ENCODE data around the gene GYG1.
A peak's percentile ranks its signal among the peaks of the same experiment; 100 is the strongest.

Gene GYG1

DNA sequence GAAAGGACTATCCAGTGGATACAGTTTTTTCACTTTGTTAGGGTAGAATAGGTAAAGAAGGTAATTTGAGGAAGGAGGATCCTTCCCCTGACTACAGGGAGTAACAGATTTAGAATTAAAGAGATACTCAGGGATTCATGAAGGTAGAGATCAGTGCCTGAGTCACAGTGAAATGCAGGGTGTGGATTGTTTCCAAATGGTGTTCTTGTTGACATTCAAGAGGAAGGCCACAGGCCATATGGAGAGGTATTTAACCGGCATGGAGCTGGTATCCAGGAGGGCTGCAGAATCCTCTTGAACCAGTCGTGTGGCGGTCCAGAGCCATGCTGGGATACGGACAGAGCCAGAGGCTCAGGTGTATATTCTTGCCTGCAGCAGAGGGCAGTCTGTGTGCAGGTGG lies 28.2 kb downstream of the GYG1 start:
- no peak for DNase-seq

- DNase-seq, result no peak
Measured at GRCh38 chr3:149020196-149020838, 29.0 kb downstream of the GYG1 start.

GRCh38 chr3:149020839-149021252 lies 29.5 kb downstream of the GYG1 start:
- peak; percentile 51 for DNase-seq

GRCh38 chr3:149021830-149022229 lies 30.5 kb downstream of the GYG1 start:
- no peak for DNase-seq

- no peak for DNase-seq
Measured at GRCh38 chr3:149023951-149024350, 32.6 kb downstream of the GYG1 start.

DNA sequence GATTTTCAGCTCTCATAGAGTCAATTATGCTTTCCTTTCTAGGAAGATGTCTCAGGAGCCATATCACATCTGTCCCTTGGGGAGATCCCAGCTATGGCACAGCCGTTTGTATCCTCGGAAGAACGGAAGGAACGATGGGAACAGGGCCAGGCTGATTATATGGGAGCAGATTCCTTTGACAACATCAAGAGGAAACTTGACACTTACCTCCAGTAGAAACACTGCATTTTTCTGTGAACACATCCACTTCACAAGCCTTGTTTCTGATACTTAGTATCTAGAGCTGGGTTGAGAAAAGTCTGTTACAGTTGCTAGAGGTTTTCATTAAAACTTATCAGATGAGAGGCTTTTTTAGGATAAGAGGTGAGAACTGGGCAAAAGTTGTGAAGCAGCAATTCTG lies 35.4 kb downstream of the GYG1 start:
- no peak for DNase-seq

- no peak for DNase-seq
Measured at GRCh38 chr3:149031096-149031495, 39.8 kb downstream of the GYG1 start.

- DNase-seq, result no peak
Measured at GRCh38 chr3:149037684-149038083, 46.3 kb downstream of the GYG1 start.

GRCh38 chr3:149038322-149038721 lies 47.0 kb downstream of the GYG1 start:
- DNase-seq, result no peak

GRCh38 chr3:149042789-149043386 lies 51.5 kb downstream of the GYG1 start:
- DNase-seq, result no peak

DNA sequence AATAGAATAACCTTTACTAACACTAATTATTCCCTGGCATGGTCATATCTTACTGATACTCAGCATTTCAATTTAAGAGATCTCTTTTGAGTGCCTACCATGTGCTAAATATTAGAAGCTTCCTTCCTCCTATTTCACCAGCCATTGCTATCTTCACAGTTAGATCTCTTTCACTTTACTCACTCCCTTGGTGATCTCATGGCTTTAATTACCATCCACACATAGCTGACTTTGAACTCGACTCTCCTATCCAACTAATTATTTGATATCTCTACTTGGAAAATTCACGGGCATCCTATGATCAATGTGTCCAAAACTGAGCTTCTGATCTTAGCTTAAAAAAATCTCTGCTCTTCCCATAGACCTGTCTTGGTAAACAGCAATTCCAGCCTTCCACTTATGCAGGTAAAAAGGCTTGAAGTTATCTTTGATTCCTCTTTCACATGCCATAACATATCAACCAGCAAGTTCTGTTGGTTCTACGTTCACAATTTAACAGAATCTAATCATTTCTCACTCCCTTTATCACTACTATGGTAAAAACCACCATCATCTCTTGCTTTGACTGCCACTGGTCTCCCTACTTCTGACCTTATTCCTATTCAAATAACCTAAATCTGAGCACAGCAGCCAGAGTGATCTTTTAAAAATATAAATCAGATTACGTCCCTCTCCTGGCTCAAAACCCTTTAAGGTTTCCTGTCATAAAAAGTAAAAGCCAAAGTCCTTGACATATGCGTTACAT lies 53.2 kb downstream of the GYG1 start:
- no peak for DNase-seq

DNA sequence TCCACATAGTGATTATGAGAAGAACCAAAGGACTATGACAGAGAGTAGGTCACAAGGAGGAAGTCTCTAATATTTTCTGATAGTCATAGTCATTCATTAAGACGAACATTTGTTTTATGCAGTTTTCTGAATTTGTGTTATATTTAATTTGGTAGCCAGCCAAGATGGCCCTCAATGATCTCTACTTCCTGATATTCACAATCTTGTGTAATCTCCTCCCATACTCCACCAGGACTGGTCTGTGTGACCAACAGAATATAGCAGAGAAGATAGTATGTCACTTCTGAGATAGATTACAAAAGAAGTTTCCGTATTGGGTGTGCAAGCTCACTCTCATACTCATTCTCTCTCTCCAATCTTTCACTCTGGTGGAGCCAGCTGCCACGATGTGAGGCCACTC lies 64.2 kb downstream of the GYG1 start:
- no peak for DNase-seq

DNA sequence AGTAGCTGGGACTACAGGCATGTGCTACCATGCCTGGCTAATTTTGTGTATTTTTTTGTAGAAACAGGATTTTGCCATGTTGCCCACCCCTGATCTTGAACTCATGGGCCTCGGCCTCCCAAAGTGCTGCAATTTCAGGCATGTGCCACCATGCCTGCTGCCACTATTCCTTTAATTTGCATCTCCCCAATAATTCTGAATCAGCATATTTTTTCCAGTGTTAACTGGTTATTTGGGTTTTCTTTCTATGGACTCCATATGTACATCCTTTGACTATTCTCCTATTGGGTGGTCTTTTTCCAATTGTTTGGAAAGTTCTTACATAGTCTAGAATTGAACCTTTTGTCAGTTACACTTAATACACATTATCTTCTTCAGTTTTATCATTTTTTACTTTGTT lies 66.9 kb downstream of the GYG1 start:
- DNase-seq, result no peak

DNA sequence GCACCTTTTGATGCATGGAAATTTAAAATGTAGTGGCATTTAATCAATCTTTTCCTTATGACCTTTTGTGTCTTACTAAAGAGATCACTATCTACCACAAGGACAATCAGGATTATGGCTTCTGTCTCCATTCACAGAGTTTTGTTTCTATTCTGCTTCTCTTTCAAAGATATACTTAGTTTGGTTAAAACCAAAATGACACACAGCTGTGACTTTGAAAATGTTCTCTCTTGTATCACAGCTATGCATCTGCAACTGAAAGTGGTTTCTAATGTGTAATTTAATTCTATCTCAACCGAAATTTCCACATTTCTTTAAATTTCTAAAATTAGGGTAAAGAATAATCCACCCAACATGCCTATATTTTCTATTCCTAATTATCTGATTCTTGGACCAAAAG lies 67.3 kb downstream of the GYG1 start:
- no peak for DNase-seq

- DNase-seq, result no peak
Measured at GRCh38 chr3:149061776-149062175, 70.4 kb downstream of the GYG1 start.

- no peak for DNase-seq
Measured at GRCh38 chr3:149067883-149068282, 76.5 kb downstream of the GYG1 start.

Measured in stimulated activated naive CD4-positive, alpha-beta T cell treated with Interleukin-2 at 50 U/mL for 16 hours (primary cell).